ENCODE data around the gene HPCA.

HPCA gene

DNA sequence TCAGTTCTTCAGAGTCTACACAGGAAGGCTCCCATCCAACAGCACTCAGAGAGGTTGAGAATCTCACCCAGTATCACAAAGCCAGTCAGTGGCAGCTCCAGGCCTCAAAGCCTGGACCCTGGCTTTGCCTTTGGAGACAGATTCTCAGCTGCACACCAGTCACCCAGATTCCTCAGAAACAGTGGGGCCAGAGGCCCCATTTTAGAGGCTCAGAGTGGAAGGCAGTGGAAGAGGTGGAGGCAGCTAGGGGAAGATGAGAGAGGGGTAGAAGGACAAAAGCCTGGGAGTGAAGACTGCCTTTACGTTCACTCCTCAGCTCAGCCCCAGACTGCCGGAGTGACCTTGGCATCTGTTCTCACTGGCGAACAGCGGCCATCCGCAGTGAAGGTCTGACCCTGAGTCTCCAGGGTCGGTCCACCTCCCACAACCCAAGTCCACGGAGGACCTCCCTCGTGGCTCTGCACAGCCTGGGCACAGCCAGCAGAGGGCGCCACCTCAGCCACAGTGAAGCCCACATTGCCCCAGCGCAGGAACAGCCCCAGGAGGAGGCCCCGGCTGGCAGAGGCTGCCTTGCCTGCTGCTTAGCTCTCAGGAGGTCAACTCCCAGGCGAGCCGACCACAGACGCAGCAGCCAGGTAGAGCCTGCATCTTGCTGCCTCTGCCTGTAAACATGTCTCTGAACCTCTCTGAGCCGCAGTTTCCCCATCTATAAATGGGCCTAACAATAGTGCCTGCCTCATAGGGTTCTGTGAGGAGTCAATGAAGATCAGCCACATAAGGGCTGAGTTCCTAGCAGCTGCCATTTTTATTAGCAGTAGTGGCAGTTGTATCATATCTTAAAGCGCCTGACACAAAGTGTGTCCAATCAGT, 9.7 kb upstream of the HPCA start:
- POLR2A ChIA-PET: no interaction called here
- peak; percentile 91 for DNase-seq (ENCODE audit: extremely low spot score)
- TF ChIP-seq HDGF (IDR thresholded peaks at IDR 0.05; ENCODE audit: borderline replicate concordance) (peak; percentile 54; the same call in 1 of the 2 replicates), SUZ12 (IDR thresholded peaks at IDR 0.05) (no peak), FOXM1 (IDR thresholded peaks at IDR 0.05; ENCODE audit: borderline replicate concordance) (no peak), BHLHE40 (IDR thresholded peaks at IDR 0.05; ENCODE audit: borderline replicate concordance) (no peak), TARDBP (IDR thresholded peaks at IDR 0.05) (peak; percentile 80; the same call in 1 of the 2 replicates)
- CTCF ChIA-PET: interaction anchor here (0.6 to 2.8 kb wide), 8 partner anchors 9 to 518 kb away, joined by 3 to 10 read pairs (median 4); partner anchors contain the start of gene HPCA

DNA sequence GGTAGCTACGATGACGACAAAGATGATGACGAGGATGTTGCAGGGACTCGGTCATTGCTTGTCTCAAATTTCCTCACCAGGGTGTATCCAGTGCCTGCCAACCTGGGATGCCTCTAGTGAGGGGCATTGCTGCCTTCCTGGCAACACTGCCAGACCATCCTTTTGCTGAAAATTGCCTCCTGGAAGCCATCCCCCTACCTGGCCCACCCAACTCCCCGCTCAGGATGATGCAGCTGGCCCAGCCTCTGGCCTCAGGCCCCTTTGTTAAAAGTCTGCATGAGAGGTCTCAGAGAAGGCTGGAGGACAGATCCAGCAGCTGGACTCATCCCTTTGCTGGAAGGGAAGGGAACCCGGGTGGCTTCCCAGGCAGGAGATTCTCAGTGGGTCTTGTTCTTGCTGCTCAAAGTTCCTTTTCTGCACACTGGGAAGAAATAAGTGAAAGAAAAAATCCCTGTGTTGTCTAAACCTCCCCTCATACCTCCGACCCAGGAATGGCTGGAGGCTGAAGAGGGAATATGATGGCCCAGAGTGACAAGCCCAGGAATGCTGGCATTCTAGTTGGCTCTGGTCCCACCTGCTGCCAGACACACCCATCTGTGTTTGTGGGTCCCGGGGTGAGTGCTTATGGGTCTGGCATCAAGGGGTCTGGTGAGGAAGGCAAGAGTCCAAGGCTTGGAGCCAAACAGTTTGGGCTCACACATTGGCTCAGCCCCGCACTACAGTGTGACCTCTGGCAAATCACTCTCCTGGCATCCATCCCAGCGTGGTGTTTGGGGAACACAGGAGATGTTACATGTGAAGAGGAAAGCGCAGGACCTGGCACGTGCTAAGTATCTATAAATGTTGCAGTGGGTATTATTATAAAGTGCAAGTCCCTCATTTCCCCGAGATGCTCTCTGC, 8.8 kb upstream of the HPCA start:
- TF ChIP-seq ELF4 (IDR thresholded peaks at IDR 0.05) (no peak), FOXA1 (IDR thresholded peaks at IDR 0.05) (no peak), CTBP1 (IDR thresholded peaks at IDR 0.05; ENCODE audit: borderline replicate concordance) (no peak), NFRKB (IDR thresholded peaks at IDR 0.05) (no peak), ARNT (IDR thresholded peaks at IDR 0.05) (no peak)
- CTCF ChIA-PET: interaction anchor here (0.6 to 2.8 kb wide), 6 partner anchors 9 to 127 kb away, joined by 3 to 10 read pairs (median 4); partner anchors contain the start of gene HPCA
- DNase-seq (ENCODE audit: extremely low spot score): no peak
- POLR2A ChIA-PET: no interaction called here

DNA sequence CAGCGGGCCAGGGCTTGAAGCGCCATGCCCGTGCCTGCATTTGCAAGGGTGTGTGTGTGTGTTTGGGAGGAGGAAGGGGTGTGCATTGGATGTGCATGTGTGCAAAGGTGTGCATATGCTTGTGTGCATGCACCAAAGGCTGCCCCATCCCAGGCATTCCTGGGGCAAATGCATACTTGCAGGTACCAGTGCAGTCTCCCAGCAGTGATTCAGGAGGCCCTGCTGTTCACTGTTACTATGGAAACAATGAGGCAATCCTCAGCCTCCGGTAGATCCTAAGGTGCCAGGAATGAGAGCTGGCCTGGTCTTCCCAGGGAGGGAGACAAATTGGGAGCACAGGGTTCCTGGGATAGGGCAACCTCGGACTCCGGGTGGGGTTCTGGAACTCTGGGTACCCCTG, 8.1 kb upstream of the HPCA start:
- CTCF ChIA-PET: interaction anchor here (0.8 to 1.0 kb wide), 2 partner anchors 9 to 15 kb away, joined by 3 read pairs; partner anchors contain the start of gene HPCA
- no peak for DNase-seq (ENCODE audit: extremely low spot score)
- POLR2A ChIA-PET: interaction anchor here (0.8 kb wide), 1 partner anchor 61 kb away, joined by 4 read pairs; the partner anchor contains the start of genes S100PBP and YARS1
- TF ChIP-seq SUZ12 (IDR thresholded peaks at IDR 0.05): no peak
- no peak for TF ChIP-seq ARNT (IDR thresholded peaks at IDR 0.05)
- TF ChIP-seq BHLHE40 (IDR thresholded peaks at IDR 0.05; ENCODE audit: borderline replicate concordance): no peak
- no peak for TF ChIP-seq TARDBP (IDR thresholded peaks at IDR 0.05)
- TF ChIP-seq, protein P1, sequence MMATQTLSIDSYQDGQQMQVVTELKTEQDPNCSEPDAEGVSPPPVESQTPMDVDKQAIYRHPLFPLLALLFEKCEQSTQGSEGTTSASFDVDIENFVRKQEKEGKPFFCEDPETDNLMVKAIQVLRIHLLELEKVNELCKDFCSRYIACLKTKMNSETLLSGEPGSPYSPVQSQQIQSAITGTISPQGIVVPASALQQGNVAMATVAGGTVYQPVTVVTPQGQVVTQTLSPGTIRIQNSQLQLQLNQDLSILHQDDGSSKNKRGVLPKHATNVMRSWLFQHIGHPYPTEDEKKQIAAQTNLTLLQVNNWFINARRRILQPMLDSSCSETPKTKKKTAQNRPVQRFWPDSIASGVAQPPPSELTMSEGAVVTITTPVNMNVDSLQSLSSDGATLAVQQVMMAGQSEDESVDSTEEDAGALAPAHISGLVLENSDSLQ (IDR thresholded peaks at IDR 0.05): no peak
- no peak for TF ChIP-seq HDGF (IDR thresholded peaks at IDR 0.05; ENCODE audit: borderline replicate concordance)
- TF ChIP-seq NFRKB (IDR thresholded peaks at IDR 0.05): no peak
- no peak for TF ChIP-seq L3MBTL2 (conservative IDR thresholded peaks at IDR 0.05)
- TF ChIP-seq FOXA1 (IDR thresholded peaks at IDR 0.05): no peak
- no peak for TF ChIP-seq ELF4 (IDR thresholded peaks at IDR 0.05)
- TF ChIP-seq SP1 (IDR thresholded peaks at IDR 0.05): no peak
- TF ChIP-seq FOXM1 (IDR thresholded peaks at IDR 0.05; ENCODE audit: borderline replicate concordance): no peak
- no peak for TF ChIP-seq LEF1 (IDR thresholded peaks at IDR 0.05; ENCODE audit: borderline replicate concordance)
- no peak for TF ChIP-seq FOXK2 (IDR thresholded peaks at IDR 0.05)
- no peak for TF ChIP-seq ZNF384 (IDR thresholded peaks at IDR 0.05)
- no peak for TF ChIP-seq CTBP1 (IDR thresholded peaks at IDR 0.05; ENCODE audit: borderline replicate concordance)

DNA sequence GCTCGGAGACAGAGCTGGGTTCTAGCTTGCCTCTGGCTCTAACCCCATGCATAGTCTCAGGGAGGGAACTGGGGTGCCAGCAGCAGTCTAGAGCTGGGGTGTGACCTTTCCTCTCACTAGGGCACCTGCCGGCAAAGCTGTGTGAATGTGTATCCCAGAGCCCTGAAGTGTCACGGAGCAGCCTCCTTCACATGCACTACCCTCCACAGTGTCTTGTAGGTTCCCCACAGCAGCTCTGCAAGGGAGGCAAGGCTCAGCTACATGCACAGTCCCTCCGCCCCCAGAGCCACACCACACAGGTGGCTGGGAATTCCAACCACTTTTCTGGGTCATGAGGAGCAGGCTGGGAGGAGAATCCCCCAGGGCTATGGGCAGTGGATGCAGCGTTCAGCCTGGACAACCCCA, 7.7 kb upstream of the HPCA start:
- no peak for DNase-seq (ENCODE audit: extremely low spot score)
- TF ChIP-seq FOXA1 (IDR thresholded peaks at IDR 0.05) (no peak), HDGF (IDR thresholded peaks at IDR 0.05; ENCODE audit: borderline replicate concordance) (no peak), BHLHE40 (IDR thresholded peaks at IDR 0.05; ENCODE audit: borderline replicate concordance) (no peak), ELF4 (IDR thresholded peaks at IDR 0.05) (no peak), CTBP1 (IDR thresholded peaks at IDR 0.05; ENCODE audit: borderline replicate concordance) (no peak), NFRKB (IDR thresholded peaks at IDR 0.05) (no peak), SP1 (IDR thresholded peaks at IDR 0.05) (no peak), L3MBTL2 (conservative IDR thresholded peaks at IDR 0.05) (no peak), LEF1 (IDR thresholded peaks at IDR 0.05; ENCODE audit: borderline replicate concordance) (no peak), ZNF384 (IDR thresholded peaks at IDR 0.05) (no peak), ARNT (IDR thresholded peaks at IDR 0.05) (no peak), SUZ12 (IDR thresholded peaks at IDR 0.05) (no peak)
- ChIA-PET POLR2A (interaction anchor here (0.8 kb wide), 1 partner anchor 61 kb away, joined by 4 read pairs; the partner anchor contains the start of genes S100PBP and YARS1), CTCF (interaction anchor here (0.8 to 1.0 kb wide), 2 partner anchors 8 to 15 kb away, joined by 3 read pairs; partner anchors contain the start of gene HPCA)

DNA sequence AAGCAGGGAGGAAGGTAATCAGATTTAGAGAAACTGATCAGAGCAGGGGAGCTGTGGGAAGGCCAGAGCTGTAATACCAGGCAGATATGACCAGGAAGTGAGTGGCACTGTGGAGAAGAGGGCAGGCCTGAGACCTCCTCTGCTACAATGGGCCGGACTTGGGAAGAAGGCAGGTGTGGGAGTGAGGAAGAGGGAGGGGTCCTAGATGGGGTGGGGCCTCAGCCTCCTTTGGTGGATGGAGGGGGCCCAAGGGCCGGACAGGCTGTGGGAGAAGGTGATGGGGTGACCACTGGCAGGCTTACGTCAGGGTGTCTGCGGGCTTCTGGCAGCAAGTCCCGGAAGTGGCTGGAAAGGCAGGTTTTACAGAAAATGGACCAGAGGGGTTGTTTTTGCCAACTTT, 5.0 kb upstream of the HPCA start:
- no peak for TF ChIP-seq HDGF (IDR thresholded peaks at IDR 0.05; ENCODE audit: borderline replicate concordance)
- no peak for TF ChIP-seq FOXK2 (IDR thresholded peaks at IDR 0.05)
- no peak for TF ChIP-seq ZNF384 (IDR thresholded peaks at IDR 0.05)
- TF ChIP-seq LEF1 (IDR thresholded peaks at IDR 0.05; ENCODE audit: borderline replicate concordance): no peak
- no peak for TF ChIP-seq SUZ12 (IDR thresholded peaks at IDR 0.05)
- TF ChIP-seq L3MBTL2 (conservative IDR thresholded peaks at IDR 0.05): no peak
- no peak for TF ChIP-seq BHLHE40 (IDR thresholded peaks at IDR 0.05; ENCODE audit: borderline replicate concordance)
- no peak for TF ChIP-seq TARDBP (IDR thresholded peaks at IDR 0.05)
- TF ChIP-seq NFRKB (IDR thresholded peaks at IDR 0.05): no peak
- no peak for TF ChIP-seq ARNT (IDR thresholded peaks at IDR 0.05)
- no peak for TF ChIP-seq SP1 (IDR thresholded peaks at IDR 0.05)
- no peak for TF ChIP-seq CTBP1 (IDR thresholded peaks at IDR 0.05; ENCODE audit: borderline replicate concordance)
- no peak for TF ChIP-seq FOXA1 (IDR thresholded peaks at IDR 0.05)
- no peak for TF ChIP-seq ELF4 (IDR thresholded peaks at IDR 0.05)
- TF ChIP-seq FOXM1 (IDR thresholded peaks at IDR 0.05; ENCODE audit: borderline replicate concordance): no peak
- TF ChIP-seq, protein P1 (IDR thresholded peaks at IDR 0.05): no peak
- ChIA-PET CTCF (interaction anchor here (1.1 to 1.5 kb wide), 2 partner anchors 11 to 13 kb away, joined by 3 to 5 read pairs; no protein-coding TSS in a partner anchor), POLR2A (interaction anchor here (1.1 kb wide), 1 partner anchor 9 kb away, joined by 3 read pairs; no protein-coding TSS in a partner anchor)
- no peak for DNase-seq (ENCODE audit: extremely low spot score)

Data from HEK293T (cell line).